Airway epithelial cell (primary cell): ENCODE measurements around the gene BCL7B. TPM values are rescaled to one million over a fixed set of nuclear protein-coding genes. Genes with fewer than 3 reads are reported as not detected.

Experiments
- total RNA-seq: library from RNA; depleted of rRNA; stranded (reverse); fragments of >200 nt; gene quantifications from 2 replicates; pipeline ENCODE4 v1.2.3, GENCODE V29; 2015

Gene BCL7B
- total RNA-seq: 38.9 and 43.7 TPM in 2 replicates

GRCh38 chr7:73557397-73558257 is at the start of gene BCL7B:
BCL7B (minus strand) TSS chr7:73557690; CDS start chr7:73557578, 112 bp downstream.

GRCh38 chr7:73578342-73579128 is 21.0 kb upstream of the BCL7B start, which contains the start of gene TBL2:
TBL2 (minus strand) TSS chr7:73578579; CDS start chr7:73578549, 30 bp downstream.

GRCh38 chr7:73522105-73522872 is 35.2 kb downstream of the BCL7B start, which contains the start of gene BAZ1B:
BAZ1B (minus strand) TSS chr7:73522293; CDS start chr7:73521933, 360 bp downstream.

Other genes with a start within 250 kb of the BCL7B start
- 31.1 and 38.2 TPM in 2 replicates for gene NSUN5, start 248.9 kb downstream of the BCL7B start, total RNA-seq
- gene TRIM50, start 229.6 kb downstream of the BCL7B start, total RNA-seq: not detected in 2 replicates
- not detected in 2 replicates for gene FKBP6, start 229.5 kb downstream of the BCL7B start, total RNA-seq
- 0.84 and 0.99 TPM in 2 replicates for gene FZD9, start 123.9 kb downstream of the BCL7B start, total RNA-seq
- 32.7 and 34.7 TPM in 2 replicates for gene BAZ1B, start 35.4 kb downstream of the BCL7B start, total RNA-seq
- 27.3 and 41.6 TPM in 2 replicates for gene TBL2, start 20.9 kb upstream of the BCL7B start, total RNA-seq
- gene MLXIPL, start 66.8 kb upstream of the BCL7B start, total RNA-seq: 0.07 and 0.09 TPM in 2 replicates
- gene VPS37D, start 110.1 kb upstream of the BCL7B start, total RNA-seq: 2.1 and 2.3 TPM in 2 replicates
- 2.0 and 6.1 TPM in 2 replicates for gene DNAJC30, start 125.8 kb upstream of the BCL7B start, total RNA-seq
- gene BUD23, start 125.9 kb upstream of the BCL7B start, total RNA-seq: 64.0 and 88.8 TPM in 2 replicates
- 6.9 and 13.1 TPM in 2 replicates for gene STX1A, start 162.0 kb upstream of the BCL7B start, total RNA-seq
- gene ABHD11, start 181.1 kb upstream of the BCL7B start, total RNA-seq: 17.0 and 25.3 TPM in 2 replicates
- 0.28 TPM in 1 of 2 replicates, not detected in the other for gene CLDN3, start 212.6 kb upstream of the BCL7B start, total RNA-seq